HUES48 (cell line): Measurements from ENCODE around the gene LGSN.

ENCODE experiments used
- H3K27ac ChIP-seq: one replicate; pipeline ENCODE4 v1.7.0; 2013; ENCODE audit warnings: low read depth, low read length, inconsistent platforms
- H3K27me3 ChIP-seq: 2 replicates; pipeline ENCODE4 v1.6.1; 2013; ENCODE audit warnings: mild to moderate bottlenecking, low read length; ENCODE audit not compliant: control insufficient read depth, insufficient read depth
- H3K36me3 ChIP-seq: 2 replicates; pipeline ENCODE4 v1.6.1; 2013; ENCODE audit warnings: low read length; ENCODE audit not compliant: control insufficient read depth, insufficient read depth
- H3K4me1 ChIP-seq: 2 replicates; pipeline ENCODE4 v1.6.1; 2013; ENCODE audit warnings: mild to moderate bottlenecking, low read length; ENCODE audit not compliant: control insufficient read depth, insufficient read depth
- H3K4me3 ChIP-seq: 2 replicates; pipeline ENCODE4 v1.5.1; 2013; ENCODE audit warnings: mild to moderate bottlenecking, low read depth, low read length
- H3K9ac ChIP-seq: 2 replicates; pipeline ENCODE4 v1.6.1; 2013; ENCODE audit warnings: mild to moderate bottlenecking, low read depth, low read length, moderate library complexity
- H3K9me3 ChIP-seq: 2 replicates; pipeline ENCODE4 v1.6.1; 2013; ENCODE audit warnings: low read length; ENCODE audit not compliant: control insufficient read depth, insufficient read depth

Gene LGSN

GRCh38 chr6:63272397-63272796 is 47.4 kb downstream of the LGSN start:
- no peak overlapping the region for H3K4me3 ChIP-seq
- H3K4me1 ChIP-seq = no peaks in the 10 kb centered on the region
- no peaks in the 10 kb centered on the region for H3K9me3 ChIP-seq
- H3K27me3 ChIP-seq = no peaks in the 10 kb centered on the region
- no peaks in the 10 kb centered on the region for H3K36me3 ChIP-seq
- H3K27ac ChIP-seq = no peak overlapping the region
- no peak overlapping the region for H3K9ac ChIP-seq

GRCh38 chr6:63269470-63269869 is 50.3 kb downstream of the LGSN start:
- Histone ChIP-seq H3K36me3 (no peaks in the 10 kb centered on the region), H3K9me3 (no peaks in the 10 kb centered on the region), H3K4me3 (no peak overlapping the region), H3K9ac (no peak overlapping the region), H3K27ac (no peak overlapping the region), H3K4me1 (peaks cover 7% of the 10 kb centered on the region), H3K27me3 (no peaks in the 10 kb centered on the region)

- H3K9me3 ChIP-seq = no peaks in the 10 kb centered on the region
- no peaks in the 10 kb centered on the region for H3K36me3 ChIP-seq
- no peaks in the 10 kb centered on the region for H3K27me3 ChIP-seq
- H3K27ac ChIP-seq = no peak overlapping the region
- H3K4me3 ChIP-seq = no peak overlapping the region
- peaks cover 8% of the 10 kb centered on the region for H3K4me1 ChIP-seq
- no peak overlapping the region for H3K9ac ChIP-seq
Measured at GRCh38 chr6:63268574-63268973, 51.2 kb downstream of the LGSN start.

- H3K9me3 ChIP-seq = no peaks in the 10 kb centered on the region
- H3K9ac ChIP-seq = no peak overlapping the region
- H3K36me3 ChIP-seq = no peaks in the 10 kb centered on the region
- no peak overlapping the region for H3K4me3 ChIP-seq
- H3K27me3 ChIP-seq = no peaks in the 10 kb centered on the region
- peaks cover 15% of the 10 kb centered on the region for H3K4me1 ChIP-seq
- H3K27ac ChIP-seq = no peak overlapping the region
Measured at GRCh38 chr6:63267828-63268227, 52.0 kb downstream of the LGSN start.

GRCh38 chr6:63267046-63267445 is 52.7 kb downstream of the LGSN start:
- no peaks in the 10 kb centered on the region for H3K36me3 ChIP-seq
- H3K27me3 ChIP-seq = no peaks in the 10 kb centered on the region
- peak overlapping the region; percentile 35 for H3K27ac ChIP-seq
- H3K9ac ChIP-seq = no peak overlapping the region
- H3K4me3 ChIP-seq = no peak overlapping the region
- peaks cover 16% of the 10 kb centered on the region for H3K4me1 ChIP-seq
- H3K9me3 ChIP-seq = no peaks in the 10 kb centered on the region

- Histone ChIP-seq H3K27ac (peak overlapping the region; percentile 42), H3K4me3 (no peak overlapping the region), H3K27me3 (no peaks in the 10 kb centered on the region), H3K36me3 (no peaks in the 10 kb centered on the region), H3K4me1 (peaks cover 16% of the 10 kb centered on the region), H3K9me3 (no peaks in the 10 kb centered on the region), H3K9ac (no peak overlapping the region)
Measured at GRCh38 chr6:63263444-63263843, 56.3 kb downstream of the LGSN start.

- H3K9ac ChIP-seq = no peak overlapping the region
- peaks cover 13% of the 10 kb centered on the region for H3K4me1 ChIP-seq
- H3K9me3 ChIP-seq = no peaks in the 10 kb centered on the region
- no peaks in the 10 kb centered on the region for H3K27me3 ChIP-seq
- H3K36me3 ChIP-seq = no peaks in the 10 kb centered on the region
- no peak overlapping the region for H3K27ac ChIP-seq
- no peak overlapping the region for H3K4me3 ChIP-seq
Measured at GRCh38 chr6:63261820-63262219, 58.0 kb downstream of the LGSN start.

GRCh38 chr6:63259153-63259552 is 60.6 kb downstream of the LGSN start:
- Histone ChIP-seq H3K27me3 (no peaks in the 10 kb centered on the region), H3K27ac (no peak overlapping the region), H3K4me1 (peaks cover 10% of the 10 kb centered on the region; the same call in 1 of the 2 replicates), H3K4me3 (no peak overlapping the region), H3K9me3 (no peaks in the 10 kb centered on the region), H3K36me3 (no peaks in the 10 kb centered on the region), H3K9ac (no peak overlapping the region)

GRCh38 chr6:63249875-63250482 is 69.8 kb downstream of the LGSN start:
- H3K9ac ChIP-seq = no peak overlapping the region
- H3K4me1 ChIP-seq = no peaks in the 10 kb centered on the region
- no peaks in the 10 kb centered on the region for H3K9me3 ChIP-seq
- no peak overlapping the region for H3K4me3 ChIP-seq
- no peaks in the 10 kb centered on the region for H3K36me3 ChIP-seq
- no peaks in the 10 kb centered on the region for H3K27me3 ChIP-seq
- no peak overlapping the region for H3K27ac ChIP-seq

GRCh38 chr6:63246581-63246980 is 73.2 kb downstream of the LGSN start:
- H3K9ac ChIP-seq = no peak overlapping the region
- H3K27me3 ChIP-seq = no peaks in the 10 kb centered on the region
- H3K9me3 ChIP-seq = no peaks in the 10 kb centered on the region
- no peaks in the 10 kb centered on the region for H3K4me1 ChIP-seq
- no peaks in the 10 kb centered on the region for H3K36me3 ChIP-seq
- no peak overlapping the region for H3K4me3 ChIP-seq
- H3K27ac ChIP-seq = no peak overlapping the region

GRCh38 chr6:63245909-63246308 is 73.9 kb downstream of the LGSN start:
- Histone ChIP-seq H3K4me3 (no peak overlapping the region), H3K9ac (no peak overlapping the region), H3K27me3 (no peaks in the 10 kb centered on the region), H3K36me3 (no peaks in the 10 kb centered on the region), H3K27ac (no peak overlapping the region), H3K9me3 (no peaks in the 10 kb centered on the region), H3K4me1 (no peaks in the 10 kb centered on the region)

GRCh38 chr6:63245420-63245819 is 74.4 kb downstream of the LGSN start:
- H3K4me3 ChIP-seq = no peak overlapping the region
- H3K9me3 ChIP-seq = no peaks in the 10 kb centered on the region

More at GRCh38 chr6:63245420-63245819, 74.4 kb downstream of the LGSN start:
- Histone ChIP-seq H3K27ac (no peak overlapping the region), H3K9ac (no peak overlapping the region), H3K4me1 (no peaks in the 10 kb centered on the region), H3K27me3 (no peaks in the 10 kb centered on the region), H3K36me3 (no peaks in the 10 kb centered on the region)
